GM19023 (cell line): ENCODE measurements around the gene PARP1.
A peak's percentile ranks its signal among the peaks of the same experiment; 100 is the strongest.
"Not testable (repeated sequence)": the region's sequence is repeated elsewhere in the genome, so short reads cannot be mapped to it uniquely, and the experiment has no call there.

Experiments used
- ATAC-seq: cut with Tn5 transposase; IDR thresholded peaks from one replicate; pipeline ENCODE4 v1.9.1; 2021; ENCODE audit warnings: mild to moderate bottlenecking, moderate library complexity; ENCODE audit not compliant: unreplicated experiment

The PARP1 gene

DNA sequence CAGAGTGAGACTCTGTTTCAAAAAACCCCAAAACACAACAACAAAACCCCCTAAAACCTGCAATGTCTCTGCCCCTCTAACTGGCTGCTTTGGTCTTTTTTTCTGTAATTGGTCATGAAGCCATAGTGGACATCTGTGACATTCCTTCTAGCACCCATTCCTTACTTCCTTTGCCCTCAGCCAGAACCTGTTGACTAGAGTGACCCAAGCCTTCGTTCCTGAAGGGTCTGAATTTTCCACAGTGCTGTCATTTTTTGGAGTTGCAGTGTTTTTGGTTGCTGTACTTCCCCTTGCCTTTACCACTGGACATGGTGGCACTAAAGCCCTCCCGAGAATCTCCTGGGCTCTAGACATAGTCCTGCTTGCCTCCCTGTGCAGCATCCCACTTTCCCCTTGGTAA, 50.5 kb downstream of the PARP1 start:
- no peak for ATAC-seq

DNA sequence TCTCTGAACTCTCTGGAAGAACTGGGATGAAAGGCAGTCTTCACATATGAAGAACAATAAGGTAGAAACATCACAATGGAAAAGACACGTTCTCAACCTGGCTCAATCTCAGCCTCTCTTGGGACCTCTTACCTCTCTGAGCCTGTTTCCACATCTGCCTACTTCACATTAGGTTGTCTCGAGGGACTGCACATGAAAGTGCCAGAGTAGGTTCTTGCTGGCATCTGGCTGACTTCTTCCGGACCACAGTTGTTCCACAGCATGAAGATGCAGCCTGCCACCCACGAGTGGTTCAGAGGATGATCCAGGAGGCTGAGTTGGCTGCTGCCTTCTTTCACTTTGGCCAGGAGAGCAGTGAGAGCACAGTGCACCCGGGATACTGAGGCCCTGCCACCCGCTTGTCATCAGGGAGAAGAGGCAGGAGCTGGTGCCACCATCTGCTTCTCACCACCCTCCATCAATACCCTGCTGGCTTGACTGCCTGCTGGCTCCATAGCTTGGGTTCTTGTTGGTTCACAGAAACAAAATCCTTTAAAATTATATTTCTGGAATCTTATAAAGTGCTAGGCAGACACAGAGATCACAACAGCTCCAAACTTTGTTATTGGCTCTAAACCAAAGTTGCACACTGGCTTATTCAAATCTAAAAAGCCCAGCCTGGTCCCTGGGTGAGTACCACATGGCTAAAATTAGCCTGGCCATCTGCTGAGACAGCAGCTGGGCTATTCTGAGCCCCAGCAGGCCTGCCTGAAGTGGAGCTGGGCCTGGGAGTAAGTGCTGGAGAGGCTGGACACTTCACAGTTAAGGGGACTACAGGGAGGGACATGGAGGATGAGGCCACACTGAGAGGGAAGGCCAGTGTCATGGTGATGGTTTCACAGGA, 52.0 kb downstream of the PARP1 start:
- ATAC-seq: peak; percentile 56

DNA sequence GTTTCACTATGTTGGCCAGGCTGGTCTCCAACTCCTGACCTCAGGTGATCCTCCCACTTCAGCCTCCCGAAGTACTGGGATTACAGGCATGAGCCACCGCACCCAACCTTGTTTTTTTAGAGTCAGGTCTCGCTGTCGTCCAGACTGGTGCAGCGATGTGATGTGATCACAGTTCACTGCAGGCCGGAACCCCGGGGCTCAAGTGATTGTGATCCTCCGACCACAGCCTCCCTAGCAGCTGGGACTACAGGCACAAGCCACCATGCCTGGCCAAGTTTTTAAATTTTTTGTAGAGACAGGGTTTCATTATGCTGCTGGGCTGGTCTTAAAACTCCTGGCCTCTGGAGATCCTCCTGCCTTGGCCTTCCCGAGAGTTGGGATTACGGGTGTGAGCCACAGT, 52.9 kb downstream of the PARP1 start:
- no peak for ATAC-seq

DNA sequence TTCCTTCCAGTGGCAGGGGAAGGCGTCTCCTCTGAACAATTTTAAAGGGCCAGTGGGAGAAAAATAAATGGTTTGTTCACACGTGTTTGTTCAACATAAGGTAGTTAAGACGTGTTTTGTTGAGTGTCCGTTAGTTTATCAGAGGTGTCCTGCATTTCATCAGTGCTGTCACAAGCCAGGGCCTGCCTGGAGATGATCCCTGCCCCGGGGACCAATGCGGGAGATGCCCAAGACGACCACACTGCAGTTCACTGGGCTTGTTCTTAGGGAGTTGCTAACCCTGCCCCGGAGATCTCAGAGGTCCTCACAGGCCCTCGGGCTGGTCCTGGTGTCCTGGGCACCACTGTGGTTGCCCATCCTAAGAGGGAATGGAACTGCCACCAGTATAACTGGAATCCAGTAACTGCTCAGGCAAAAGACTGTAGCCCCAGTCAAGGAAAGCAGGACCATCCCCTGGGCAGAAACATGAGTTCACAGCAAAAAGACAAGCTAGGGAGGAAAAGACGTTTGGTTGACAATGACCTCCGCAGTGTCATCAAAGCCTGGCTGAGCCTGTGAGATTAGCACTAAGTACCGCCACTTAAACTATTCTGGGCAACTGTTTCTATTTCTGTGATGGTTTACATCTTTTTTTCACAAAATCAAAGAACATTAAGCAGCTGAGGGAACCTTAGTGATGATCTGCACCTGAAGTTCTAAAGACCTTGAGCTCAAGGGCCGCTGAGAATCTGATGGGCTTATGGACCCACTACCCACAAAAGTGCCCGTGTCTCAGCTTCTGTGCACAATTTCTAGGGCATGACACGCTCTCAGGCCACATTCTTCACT, 54.0 kb downstream of the PARP1 start:
- ATAC-seq: no peak

DNA sequence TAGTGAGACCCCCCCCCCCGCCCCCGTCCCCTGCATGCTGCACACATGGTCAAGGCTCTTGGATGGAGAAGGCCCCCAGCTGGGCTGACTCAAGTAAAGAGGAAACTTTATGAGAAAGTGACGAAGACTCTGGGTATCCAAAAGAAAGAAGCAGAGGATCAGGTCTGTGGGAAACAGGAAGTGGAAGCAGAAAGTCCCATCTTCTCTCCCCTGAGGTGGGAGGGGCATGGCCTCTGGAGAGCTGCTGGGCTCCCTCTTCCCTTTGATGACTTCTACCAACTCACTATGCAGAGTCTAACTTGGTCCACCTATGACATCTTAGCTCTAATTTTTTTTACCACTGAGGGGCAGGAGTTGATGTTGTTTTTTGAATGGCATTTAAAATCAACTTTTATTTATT, 56.2 kb downstream of the PARP1 start:
- ATAC-seq: no peak

DNA sequence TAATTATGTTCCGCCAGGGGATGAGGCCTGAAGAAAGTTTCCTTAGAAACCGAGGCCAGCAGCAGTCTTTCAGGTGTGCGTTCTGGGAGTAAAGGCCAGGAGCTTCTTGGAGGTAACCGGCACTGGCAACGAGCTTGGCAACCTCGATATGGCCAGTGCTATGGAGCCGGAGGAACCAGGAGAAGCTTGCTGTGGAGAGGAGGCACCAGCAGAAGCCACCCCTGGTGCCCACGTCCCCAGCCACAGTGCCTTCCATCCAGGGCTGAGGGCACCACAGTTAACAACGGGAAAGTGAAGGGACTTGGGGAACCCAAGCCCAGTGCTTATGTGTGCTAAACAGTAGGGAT, 57.4 kb downstream of the PARP1 start:
- no peak for ATAC-seq

DNA sequence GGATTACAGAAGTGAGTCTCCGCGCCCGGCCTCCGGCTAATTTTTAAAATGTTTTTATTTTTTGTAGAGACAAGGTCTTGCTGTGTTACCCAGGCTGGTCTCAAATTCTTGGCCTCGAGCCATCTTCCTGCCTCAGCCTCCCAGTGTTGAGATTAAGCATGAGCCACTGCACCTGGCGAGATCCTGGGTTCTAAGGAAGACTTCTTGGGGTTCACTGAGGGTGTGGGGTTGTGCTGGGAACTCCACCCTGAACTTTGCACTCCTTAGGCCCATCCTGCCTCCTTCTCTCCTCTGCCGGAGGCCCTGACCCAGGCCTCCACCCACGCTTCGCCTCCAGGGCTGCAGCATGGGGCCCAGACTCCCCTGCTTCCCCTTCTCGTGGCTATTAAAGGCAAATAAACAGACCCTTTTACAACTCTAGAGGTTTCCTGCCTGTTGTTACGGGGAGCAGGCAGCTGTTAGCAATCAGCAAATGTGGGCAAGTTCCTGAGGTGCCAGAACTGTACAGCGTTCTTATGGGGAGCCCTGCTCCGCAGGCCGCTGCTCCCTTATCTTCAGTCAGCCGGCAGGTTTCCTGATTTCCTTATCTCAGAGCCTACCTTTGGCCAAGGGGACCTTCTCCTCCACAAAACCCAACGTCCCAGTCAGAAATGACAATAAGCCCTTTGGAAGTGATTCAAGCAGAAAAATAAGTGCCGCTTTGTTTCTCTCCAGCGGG, 57.9 kb downstream of the PARP1 start:
- no peak for ATAC-seq

DNA sequence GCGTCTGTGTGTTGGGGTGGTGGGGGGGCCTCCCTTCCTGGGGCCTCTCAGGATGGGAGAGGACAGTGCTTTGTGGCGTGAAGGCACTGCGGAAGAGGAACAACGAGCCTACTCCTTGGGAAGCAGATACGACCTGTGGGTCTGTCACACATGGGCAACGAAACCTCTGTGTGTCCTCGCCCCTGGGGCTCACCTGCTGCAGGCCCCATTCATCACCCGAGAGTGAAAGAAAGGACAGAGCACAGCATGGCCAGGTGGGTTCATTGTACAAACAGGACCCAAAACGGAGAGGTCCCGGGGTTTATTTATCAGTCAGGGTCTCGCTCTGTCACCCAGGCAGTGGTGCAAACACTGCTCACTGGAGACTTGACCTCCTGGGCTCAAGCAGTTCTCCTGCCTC, 58.8 kb downstream of the PARP1 start:
- ATAC-seq: no peak

DNA sequence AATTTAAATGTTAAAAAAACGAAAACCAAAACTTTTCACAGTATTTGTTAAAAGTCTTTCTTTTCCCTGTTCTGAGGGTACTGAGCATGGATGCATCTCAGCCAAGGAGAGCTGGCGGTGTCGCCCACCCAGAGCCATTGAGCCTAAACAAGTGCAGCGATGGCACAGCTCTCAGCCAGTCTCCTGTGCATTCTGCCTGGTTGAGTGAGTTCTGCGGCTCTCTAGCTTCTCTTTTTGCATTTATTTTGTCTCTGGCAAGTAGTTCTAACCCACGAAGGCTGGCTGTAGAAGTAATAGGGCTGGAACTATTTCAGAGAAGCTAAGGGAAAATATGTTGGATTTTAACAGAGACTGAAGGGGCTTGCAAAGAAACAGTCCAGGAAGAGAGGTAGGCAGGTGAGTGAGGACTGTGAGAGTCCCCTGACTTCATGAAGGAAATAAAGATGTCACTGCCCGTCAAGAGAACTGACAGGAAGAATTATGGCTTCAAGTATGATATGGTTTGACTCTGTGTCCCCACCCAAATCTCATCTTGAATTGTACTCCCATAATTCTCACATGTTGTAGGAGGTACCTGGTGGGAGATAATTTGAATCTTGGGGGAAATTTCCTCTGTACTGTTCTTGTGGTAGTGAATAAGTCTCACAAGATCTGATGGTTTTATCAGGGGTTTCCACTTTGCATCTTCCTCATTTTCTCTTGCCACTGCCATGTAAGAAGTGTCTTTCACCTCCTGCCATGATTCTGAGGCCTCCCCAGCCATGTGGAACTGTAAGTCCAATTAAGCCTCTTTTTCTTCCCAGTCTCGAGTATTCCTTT, 63.2 kb downstream of the PARP1 start:
- no peak for ATAC-seq

DNA sequence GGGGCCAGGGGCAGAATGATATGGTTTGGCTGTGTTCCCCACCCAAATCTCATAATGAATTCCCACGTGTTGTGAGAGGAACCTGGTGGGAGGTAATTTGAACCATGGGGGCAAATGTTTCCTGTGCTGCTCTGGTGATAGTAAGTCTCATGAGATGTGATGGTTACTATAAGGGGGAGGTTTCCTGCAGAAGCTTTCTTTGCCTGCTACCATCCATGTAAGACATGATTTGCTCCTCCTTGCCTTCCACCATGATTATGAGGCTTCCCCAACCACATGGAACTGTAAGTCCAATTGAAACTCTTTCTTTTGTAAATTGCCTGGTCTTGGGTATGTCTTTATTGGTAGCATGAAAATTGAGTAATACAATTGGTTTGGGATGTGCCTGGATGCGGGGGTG, 65.2 kb downstream of the PARP1 start:
- ATAC-seq: no peak

DNA sequence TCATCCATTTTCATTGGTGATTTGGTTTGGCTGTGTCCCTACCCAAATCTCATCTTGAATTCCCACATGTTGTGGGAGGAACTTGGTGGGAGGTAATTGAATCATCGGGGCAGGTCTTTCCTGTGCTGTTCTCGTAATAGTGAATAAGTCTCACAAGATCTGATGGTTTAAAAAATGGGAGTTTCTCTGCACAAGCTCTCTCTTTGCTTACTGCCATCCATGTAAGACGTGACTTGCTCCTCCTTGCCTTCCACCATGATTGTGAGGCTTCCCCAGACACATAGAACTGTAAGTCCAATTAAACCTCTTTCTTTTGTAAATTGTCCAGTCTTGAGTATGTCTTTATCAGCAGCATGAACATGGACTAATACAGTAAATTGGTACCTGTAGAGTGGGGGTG, 67.8 kb downstream of the PARP1 start:
- not testable (repeated sequence) for ATAC-seq

DNA sequence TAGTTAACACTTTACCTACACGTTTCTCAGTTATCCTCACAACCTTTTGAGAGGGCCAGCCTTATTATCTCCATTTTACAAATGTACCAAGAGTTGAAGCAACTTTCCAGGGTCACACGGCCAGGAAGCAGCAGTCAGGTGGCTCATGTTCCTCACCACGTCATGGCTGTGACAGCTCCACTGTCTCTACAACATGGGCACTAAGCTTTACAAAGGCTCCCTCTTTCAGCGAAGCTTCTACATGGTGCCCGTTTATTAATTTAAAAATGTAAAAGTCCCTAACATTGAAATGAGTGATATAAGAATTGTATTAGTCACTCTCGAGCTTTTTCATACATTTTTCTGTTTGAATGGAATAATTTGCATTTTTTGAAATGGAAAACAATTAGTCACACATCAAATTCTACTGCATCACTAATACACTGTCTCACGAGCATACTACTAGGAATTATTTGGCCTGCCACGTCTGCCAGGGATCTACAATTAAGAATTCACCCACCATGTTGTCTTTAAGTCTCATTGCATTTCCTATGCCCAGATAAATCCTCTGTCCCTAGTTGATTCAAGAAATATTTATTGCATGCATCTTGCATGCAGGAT, 70.5 kb downstream of the PARP1 start:
- no peak for ATAC-seq

DNA sequence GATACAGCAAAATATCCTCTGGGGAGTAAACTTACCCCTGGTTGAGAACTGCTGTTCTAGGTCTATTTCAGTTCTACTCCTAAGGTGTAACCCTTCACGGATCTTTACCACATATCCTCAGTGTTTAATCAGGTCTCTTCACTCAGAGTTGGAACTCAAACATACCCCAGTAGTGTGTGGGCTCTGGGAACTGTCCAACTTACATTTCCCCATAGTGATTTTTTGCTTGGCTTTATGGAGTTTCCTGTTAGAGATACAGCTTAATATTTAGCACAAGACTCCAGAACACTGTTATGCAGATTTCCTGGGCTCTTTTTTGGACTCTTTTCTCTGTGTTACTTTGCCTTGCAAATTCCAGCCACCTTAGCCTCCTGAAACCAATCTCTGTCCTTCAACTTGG, 72.2 kb downstream of the PARP1 start:
- ATAC-seq: no peak

DNA sequence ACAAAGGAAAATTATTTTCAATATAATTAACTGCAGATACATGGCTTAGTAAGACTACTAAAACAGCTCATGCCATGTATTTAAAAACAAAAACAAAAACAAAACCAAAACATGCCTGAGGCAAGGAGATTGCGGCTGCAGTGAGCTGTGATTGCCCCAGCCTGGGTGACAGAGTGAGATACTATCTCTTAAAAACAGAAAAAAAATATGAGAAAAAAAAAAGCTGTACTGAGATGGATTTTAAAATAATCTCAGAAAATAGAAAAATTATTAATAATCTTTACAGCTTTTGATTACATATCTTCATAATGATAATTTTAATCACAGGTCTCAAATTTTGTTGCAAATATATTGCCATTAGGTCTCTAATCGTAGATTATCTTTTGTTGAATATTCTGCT, 74.9 kb downstream of the PARP1 start:
- no peak for ATAC-seq

DNA sequence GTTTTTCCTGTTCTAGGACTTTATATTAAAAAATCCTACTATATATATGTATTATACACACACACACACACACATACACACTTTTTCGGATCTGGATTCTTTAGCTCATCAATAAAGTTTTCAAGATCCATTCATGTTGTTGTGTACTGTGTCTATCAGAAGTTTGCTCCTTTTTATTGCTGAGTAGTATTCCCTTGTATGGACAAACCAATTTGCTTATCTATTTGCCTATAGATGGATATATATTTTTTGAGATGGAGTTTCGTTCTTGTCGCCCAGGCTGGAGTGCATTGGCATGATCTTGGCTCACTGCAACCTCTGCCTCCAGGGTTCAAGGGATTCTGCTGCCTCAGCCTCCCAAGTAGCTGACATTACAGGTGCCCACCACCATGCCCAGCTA, 78.7 kb downstream of the PARP1 start:
- no peak for ATAC-seq

DNA sequence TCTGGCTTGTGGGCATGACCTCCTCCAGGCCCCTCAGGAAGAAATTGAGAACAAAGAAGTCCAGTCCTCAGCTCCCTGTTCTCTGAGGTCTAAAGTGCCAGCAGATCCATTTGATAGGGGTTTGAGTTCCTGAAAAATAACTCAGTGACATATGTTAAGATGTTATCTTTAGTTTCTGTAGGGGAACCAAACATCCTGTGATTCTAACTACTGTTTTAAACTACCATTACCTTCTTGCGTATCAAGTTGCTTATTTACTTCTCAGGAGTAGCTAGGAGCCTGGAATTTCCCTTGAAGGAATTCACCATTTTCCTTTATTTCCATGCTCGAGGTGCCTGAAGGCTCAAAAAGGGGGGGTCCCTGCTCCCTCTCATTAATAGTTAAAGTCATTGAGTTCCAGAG, 80.1 kb downstream of the PARP1 start:
- ATAC-seq: no peak

DNA sequence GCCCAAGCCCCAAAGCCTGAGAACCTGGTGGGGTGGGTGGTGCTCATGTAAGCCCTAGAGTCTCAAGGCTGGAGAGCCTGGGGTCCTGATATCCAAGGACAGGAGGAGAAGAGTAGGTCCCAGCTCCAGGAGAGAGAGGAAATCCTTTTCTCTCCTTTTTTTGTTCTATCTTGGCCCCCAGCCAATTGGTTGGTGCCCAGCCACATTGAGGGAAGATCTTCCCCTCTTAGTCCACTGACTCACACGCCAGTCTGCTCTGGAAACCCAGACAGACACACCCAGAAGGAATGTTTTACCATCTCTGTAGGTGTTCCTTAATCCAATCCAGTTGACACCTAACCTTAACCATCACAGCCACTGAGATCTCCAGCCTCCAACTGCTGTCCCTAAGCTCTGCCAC, 82.7 kb downstream of the PARP1 start:
- no peak for ATAC-seq

DNA sequence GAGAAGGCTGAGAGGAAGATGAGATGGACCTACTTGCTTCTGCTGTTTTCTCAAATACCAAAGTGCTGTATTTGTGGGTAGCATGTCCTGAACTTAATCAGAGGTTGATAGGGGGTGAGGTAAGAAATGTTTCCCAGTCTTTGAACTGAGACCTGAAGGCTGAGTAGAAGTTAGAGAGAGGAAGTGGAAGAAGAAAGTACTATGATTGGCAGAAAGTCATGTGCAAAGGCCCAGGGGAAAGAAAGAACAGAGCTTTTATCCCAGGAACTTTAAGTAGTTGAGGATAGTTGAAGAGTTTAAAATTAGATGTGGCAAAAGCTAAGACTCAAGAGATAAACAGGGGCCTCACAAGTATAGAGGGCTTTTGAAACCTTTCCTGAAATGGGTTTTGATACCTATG, 83.4 kb downstream of the PARP1 start:
- no peak for ATAC-seq

DNA sequence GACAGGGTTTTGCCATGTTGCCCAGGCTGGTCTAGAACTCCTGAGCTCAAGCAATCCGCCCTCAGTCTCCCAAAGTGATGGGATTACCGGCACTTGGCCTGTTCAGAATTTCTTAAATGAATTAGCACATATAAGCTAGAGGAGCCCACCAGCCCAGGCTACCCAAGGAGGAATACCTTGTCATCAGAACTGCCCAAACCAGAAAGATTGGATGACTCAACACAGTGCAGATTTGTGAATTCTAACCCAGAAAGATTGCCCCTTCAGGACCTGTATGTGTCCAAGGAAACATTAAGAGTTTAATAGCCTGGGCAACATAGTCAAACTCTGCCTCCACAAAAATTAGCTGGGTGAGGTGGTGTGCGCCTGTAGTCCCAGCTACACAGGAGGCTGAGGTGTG, 84.9 kb downstream of the PARP1 start:
- ATAC-seq: no peak

DNA sequence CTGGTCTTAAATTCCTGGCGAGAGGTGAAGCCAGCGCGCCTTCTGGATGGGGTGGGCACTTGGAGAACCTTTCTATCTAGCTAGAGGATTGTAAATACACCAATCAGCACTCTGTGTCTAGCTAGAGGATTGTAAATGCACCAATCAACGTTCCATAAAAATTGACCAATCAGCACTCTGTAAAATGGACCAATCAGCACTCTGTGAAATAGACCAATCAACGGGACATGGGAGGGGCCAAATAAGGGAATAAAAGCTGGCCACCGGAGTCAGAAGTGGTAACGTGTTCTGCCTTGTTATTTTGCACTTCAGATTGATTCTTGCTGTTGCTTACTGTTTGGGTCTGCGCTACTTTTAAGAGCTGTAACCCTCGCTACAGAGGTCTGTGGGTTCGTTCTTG, 87.0 kb downstream of the PARP1 start:
- no peak for ATAC-seq
